ENCODE results near the gene GIT1. TPM values are rescaled to one million over a fixed set of nuclear protein-coding genes. Genes with fewer than 3 reads are reported as not detected.

GIT1 gene
- total and polyA plus RNA-seq, 5 donors = 25.5 to 37.8 (median 32.0) TPM

DNA sequence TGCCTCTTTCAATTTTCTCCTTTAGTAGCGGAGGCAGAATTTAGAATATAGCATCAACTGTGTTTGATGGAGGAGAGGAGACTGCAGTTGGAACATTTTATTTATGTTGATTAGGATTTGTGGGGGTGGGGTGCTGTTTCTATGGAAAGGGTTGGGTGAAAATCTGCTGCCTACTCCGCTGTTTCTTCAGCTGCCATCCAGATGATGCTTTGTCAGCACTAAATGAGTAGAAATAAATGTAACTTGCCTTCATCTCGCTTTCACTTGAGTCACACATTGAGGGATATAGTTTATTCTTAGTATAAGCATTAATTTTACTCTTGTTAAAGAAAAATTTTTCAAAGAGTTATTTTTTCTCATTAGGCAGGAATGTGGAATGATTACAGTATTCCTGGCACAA, 64.8 kb downstream of the GIT1 start:
- no peak overlapping the region for H3K4me3 ChIP-seq (ENCODE audit: low read length)
- no peak overlapping the region for H3K27ac ChIP-seq (ENCODE audit: low read length)
- DNase-seq (no peak), ATAC-seq (no peak)
- intact Hi-C loops (cut with DNase I) = no loop called here
- H3K27me3 ChIP-seq (ENCODE audit: control insufficient read depth, insufficient read depth) = no peaks in the 10 kb centered on the region
- WGBS = 98% methylated on average over 3 of the region's 3 CpGs
- no peaks in the 10 kb centered on the region for H3K4me1 ChIP-seq (ENCODE audit: control insufficient read depth, insufficient read depth, low read length)
- no peaks in the 10 kb centered on the region for H3K9me3 ChIP-seq (ENCODE audit: control insufficient read depth, low read length)

Other genes starting within 250 kb of the GIT1 start
- gene TAOK1, start 199.3 kb downstream of the GIT1 start, total RNA-seq = 10 to 100 TPM; 46.7 to 72.2 (median 51.1) TPM
- 9.8 TPM for gene TAOK1, start 199.3 kb downstream of the GIT1 start, polyA plus RNA-seq
- gene ABHD15, start 22.6 kb downstream of the GIT1 start, total RNA-seq = 1 to 10 TPM; 6.6 to 7.5 (median 7.3) TPM
- gene ABHD15, start 22.6 kb downstream of the GIT1 start, polyA plus RNA-seq = 5.2 TPM
- 10 to 100 TPM; 30.6 to 45.3 (median 38.3) TPM for gene TP53I13, start 20.9 kb downstream of the GIT1 start, total RNA-seq
- gene TP53I13, start 20.9 kb downstream of the GIT1 start, polyA plus RNA-seq = 53.0 TPM
- gene ANKRD13B, start 3.5 kb upstream of the GIT1 start, total RNA-seq = 10 to 100 TPM in 1 of 4 donors, 1 to 10 TPM in 3; 5.4 to 11.0 (median 7.4) TPM
- gene ANKRD13B, start 3.5 kb upstream of the GIT1 start, polyA plus RNA-seq = 5.0 TPM
- gene CORO6, start 33.3 kb upstream of the GIT1 start, total RNA-seq = 100 to 1,000 TPM in 3 of 4 donors, 10 to 100 TPM in 1; 93.5 to 148 (median 113) TPM
- 98.5 TPM for gene CORO6, start 33.3 kb upstream of the GIT1 start, polyA plus RNA-seq